ENCODE measurements around the gene KCNIP4. TPM values are rescaled to one million over a fixed set of nuclear protein-coding genes. Genes with fewer than 3 reads are reported as not detected.

KCNIP4 gene
- total RNA-seq, 1 donor from 2014 or later = not detected

DNA sequence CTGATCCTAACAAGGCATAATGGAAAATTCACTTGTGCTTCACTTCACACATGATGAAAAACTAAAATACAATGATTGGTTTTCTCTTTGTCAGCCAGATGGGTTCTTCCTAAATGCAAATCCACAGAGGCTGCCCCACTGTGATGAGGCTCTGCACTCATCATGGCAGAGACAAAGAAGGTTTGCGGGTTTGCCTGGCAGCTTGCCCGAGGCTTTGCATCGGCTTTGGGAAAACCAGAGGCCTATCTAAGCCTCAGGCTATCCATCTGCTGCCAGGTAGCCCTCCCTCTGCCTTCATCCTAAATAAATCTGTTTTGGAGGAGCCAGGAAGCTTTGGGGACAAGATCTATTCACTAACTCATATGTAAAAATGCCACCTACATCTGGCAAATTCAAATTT is 1004.1 kb downstream of the KCNIP4 start:
- DNase-seq (no peak), ATAC-seq (no peak)
- intact Hi-C loops (cut with DNase I) = no loop called here
- H3K27me3 ChIP-seq (ENCODE audit: low read depth) = no peaks in the 10 kb centered on the region
- H3K36me3 ChIP-seq = no peaks in the 10 kb centered on the region
- H3K4me1 ChIP-seq = no peaks in the 10 kb centered on the region
- H3K27ac ChIP-seq = no peak overlapping the region
- H3K4me3 ChIP-seq = no peak overlapping the region
- no peaks in the 10 kb centered on the region for H3K9me3 ChIP-seq
- TF ChIP-seq, protein P1, sequence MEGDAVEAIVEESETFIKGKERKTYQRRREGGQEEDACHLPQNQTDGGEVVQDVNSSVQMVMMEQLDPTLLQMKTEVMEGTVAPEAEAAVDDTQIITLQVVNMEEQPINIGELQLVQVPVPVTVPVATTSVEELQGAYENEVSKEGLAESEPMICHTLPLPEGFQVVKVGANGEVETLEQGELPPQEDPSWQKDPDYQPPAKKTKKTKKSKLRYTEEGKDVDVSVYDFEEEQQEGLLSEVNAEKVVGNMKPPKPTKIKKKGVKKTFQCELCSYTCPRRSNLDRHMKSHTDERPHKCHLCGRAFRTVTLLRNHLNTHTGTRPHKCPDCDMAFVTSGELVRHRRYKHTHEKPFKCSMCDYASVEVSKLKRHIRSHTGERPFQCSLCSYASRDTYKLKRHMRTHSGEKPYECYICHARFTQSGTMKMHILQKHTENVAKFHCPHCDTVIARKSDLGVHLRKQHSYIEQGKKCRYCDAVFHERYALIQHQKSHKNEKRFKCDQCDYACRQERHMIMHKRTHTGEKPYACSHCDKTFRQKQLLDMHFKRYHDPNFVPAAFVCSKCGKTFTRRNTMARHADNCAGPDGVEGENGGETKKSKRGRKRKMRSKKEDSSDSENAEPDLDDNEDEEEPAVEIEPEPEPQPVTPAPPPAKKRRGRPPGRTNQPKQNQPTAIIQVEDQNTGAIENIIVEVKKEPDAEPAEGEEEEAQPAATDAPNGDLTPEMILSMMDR (IDR thresholded peaks at IDR 0.05) = no peak

DNA sequence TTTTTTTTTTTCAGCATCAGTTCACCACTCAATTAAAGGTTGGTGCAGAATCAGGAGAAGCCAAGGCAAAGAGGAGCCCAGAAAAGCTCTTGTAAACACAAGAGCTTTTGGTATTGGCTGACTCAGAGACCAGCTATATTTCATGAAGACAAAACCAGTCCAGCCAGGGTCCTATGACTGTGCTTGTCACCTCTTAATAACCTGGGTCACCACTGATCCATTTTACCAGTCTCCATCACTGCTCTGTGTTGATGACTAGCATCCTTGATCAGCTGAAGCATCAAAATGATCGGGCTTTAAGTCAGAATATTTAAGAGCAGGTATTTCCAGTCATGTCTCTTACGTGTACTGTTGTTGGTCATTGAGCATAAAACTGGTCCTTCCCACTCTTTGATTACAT is 1010.4 kb downstream of the KCNIP4 start:
- TF ChIP-seq, protein P1 (IDR thresholded peaks at IDR 0.05) = no peak
- H3K9me3 ChIP-seq = no peaks in the 10 kb centered on the region
- ATAC-seq (no peak), DNase-seq (no peak)
- intact Hi-C loops (cut with DNase I) = no loop called here
- H3K4me1 ChIP-seq = no peaks in the 10 kb centered on the region
- no peak overlapping the region for H3K27ac ChIP-seq
- H3K4me3 ChIP-seq = no peak overlapping the region
- no peaks in the 10 kb centered on the region for H3K36me3 ChIP-seq
- H3K27me3 ChIP-seq (ENCODE audit: low read depth) = no peaks in the 10 kb centered on the region

- H3K36me3 ChIP-seq = no peaks in the 10 kb centered on the region
- intact Hi-C loops (cut with DNase I) = no loop called here
- TF ChIP-seq, protein P1 (IDR thresholded peaks at IDR 0.05) = no peak
- H3K4me1 ChIP-seq = no peaks in the 10 kb centered on the region
- H3K27ac ChIP-seq = no peak overlapping the region
- no peaks in the 10 kb centered on the region for H3K9me3 ChIP-seq
- no peak for ATAC-seq
- no peak for DNase-seq
- no peak overlapping the region for H3K4me3 ChIP-seq
- no peaks in the 10 kb centered on the region for H3K27me3 ChIP-seq (ENCODE audit: low read depth)
Observed at GRCh38 chr4:20926529-20926928, 1022.0 kb downstream of the KCNIP4 start.

DNA sequence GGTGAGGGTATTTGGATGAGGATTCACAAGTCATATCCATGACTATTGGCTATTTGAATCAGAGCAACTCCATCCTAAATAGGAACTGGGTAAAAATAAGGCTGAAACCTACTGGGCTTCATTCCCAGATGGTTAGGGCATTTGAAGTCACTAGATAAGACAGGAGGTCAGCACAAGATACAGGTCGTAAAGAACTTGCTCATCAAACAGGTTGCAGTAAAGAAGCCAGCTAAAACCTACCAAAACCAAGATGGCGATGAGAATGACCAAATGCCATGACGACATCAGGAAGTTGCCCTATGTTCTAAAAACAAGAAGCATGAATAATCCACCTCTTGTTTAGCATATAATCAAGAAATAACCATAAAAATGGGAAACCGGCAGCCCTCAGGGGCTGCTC is 1023.4 kb downstream of the KCNIP4 start:
- ATAC-seq (no peak), DNase-seq (no peak)
- Histone ChIP-seq H3K4me3 (no peak overlapping the region), H3K9me3 (no peaks in the 10 kb centered on the region), H3K27me3 (ENCODE audit: low read depth) (no peaks in the 10 kb centered on the region), H3K4me1 (no peaks in the 10 kb centered on the region), H3K27ac (no peak overlapping the region), H3K36me3 (no peaks in the 10 kb centered on the region)
- TF ChIP-seq, protein P1 (IDR thresholded peaks at IDR 0.05) = no peak
- intact Hi-C loops (cut with DNase I) = no loop called here

DNA sequence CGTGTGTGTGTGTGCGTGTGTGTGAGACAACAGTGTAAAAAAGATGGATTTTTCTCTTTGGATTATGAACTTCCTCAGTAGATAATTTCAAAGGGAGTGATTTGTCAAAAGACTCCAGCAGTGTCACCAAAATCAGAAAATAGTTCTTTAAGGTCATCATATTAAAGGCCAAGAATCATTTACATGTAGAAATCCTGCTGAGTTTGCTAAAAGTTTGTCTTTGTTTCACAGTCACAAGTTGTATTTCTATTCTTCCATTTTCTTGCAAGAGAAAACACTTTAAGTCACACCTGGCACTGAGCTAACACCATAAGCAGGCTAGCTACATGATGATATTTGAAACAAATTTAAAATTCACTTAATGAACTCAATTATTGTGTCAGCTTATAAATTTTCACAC is 1025.6 kb downstream of the KCNIP4 start:
- intact Hi-C loops (cut with DNase I) = no loop called here
- TF ChIP-seq, protein P1 (IDR thresholded peaks at IDR 0.05) = no peak
- Histone ChIP-seq H3K4me3 (no peak overlapping the region), H3K27ac (no peak overlapping the region), H3K36me3 (no peaks in the 10 kb centered on the region), H3K27me3 (ENCODE audit: low read depth) (no peaks in the 10 kb centered on the region), H3K9me3 (no peaks in the 10 kb centered on the region), H3K4me1 (no peaks in the 10 kb centered on the region)
- DNase-seq (no peak), ATAC-seq (no peak)

DNA sequence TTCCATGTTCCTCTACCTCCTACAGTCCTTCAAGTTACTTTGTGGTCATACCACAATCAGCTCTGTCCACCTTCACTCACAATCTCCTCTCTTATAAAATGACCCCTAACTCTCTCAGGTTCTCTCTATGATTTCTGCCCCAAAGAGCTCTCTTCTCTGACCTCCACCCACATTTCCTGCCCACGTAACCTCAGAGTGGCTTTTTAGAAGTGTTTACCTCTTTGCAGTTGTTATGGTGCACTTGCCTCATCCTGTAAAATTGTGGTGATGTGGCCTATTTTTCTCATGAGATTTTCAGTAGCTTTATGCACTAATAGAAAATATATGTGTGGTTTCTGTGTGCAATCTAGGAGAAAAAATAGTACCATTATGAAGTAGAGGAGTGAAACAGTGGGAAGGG is 1032.5 kb downstream of the KCNIP4 start:
- no peak for DNase-seq
- Histone ChIP-seq H3K4me3 (no peak overlapping the region), H3K4me1 (no peaks in the 10 kb centered on the region), H3K27ac (no peak overlapping the region), H3K9me3 (no peaks in the 10 kb centered on the region), H3K36me3 (no peaks in the 10 kb centered on the region), H3K27me3 (ENCODE audit: low read depth) (no peaks in the 10 kb centered on the region)
- TF ChIP-seq, protein P1 (IDR thresholded peaks at IDR 0.05) = no peak
- ATAC-seq = no peak
- intact Hi-C loops (cut with DNase I) = no loop called here

Data from lower lobe of right lung (tissue), 2 donors.